Endothelial cell of umbilical vein (primary cell): ENCODE results near the gene FSD2. TPM values are rescaled to one million over a fixed set of nuclear protein-coding genes. Genes with fewer than 3 reads are reported as not detected.

Experiments
- BruUV-seq: library from RNA; stranded (reverse); fragments of 400-500 nt; replicated peaks from 2 replicates; lab custom pipeline; 2021; lab: Mats Ljungman, UMichigan
- CTCF ChIA-PET: fragments of 300-600, 350-600 bp; sonication (Branson Sonifier 250); formaldehyde crosslinking; loops from one replicate; lab custom pipeline; 2021; ENCODE audit warnings: antibody characterized with exemption, inconsistent platforms; lab: Charles Lee
- POLR2A ChIA-PET: fragments of 300-600, 350-600 bp; sonication (Branson Sonifier 250); formaldehyde crosslinking; loops from one replicate; lab custom pipeline; 2021; ENCODE audit warnings: antibody characterized with exemption, inconsistent platforms; lab: Charles Lee
- DNase-seq: peaks from one replicate; pipeline ENCODE4 v3.0.0-alpha.2; 2011; ENCODE audit warnings: low read depth, low spot score
- FAIRE-seq: peaks from 2 replicates; lab custom pipeline; 2011; peaks lifted over from hg19 to GRCh38; lab: Jason Lieb, UNC
- H2AFZ ChIP-seq: 2 replicates; pipeline ENCODE4 v1.6.0; 2012; ENCODE audit warnings: low read depth, low read length, control low read depth, inconsistent platforms
- H3K27ac ChIP-seq: 2 replicates; pipeline ENCODE4 v1.5.1; 2011; ENCODE audit warnings: low read depth, mild to moderate bottlenecking, control low read depth, low read length, moderate library complexity; ENCODE audit not compliant: insufficient read depth
- H3K27me3 ChIP-seq, 2 experiments: 2 replicates each; pipeline versions ENCODE4 v1.6.0 to v1.6.1; 2011; ENCODE audit warnings: low read length in 2 of 2, mixed read lengths in 1 of 2; ENCODE audit not compliant: control insufficient read depth in 2 of 2, insufficient read depth in 2 of 2
- H3K36me3 ChIP-seq, 2 experiments: 2 replicates in 1 of 2; 3 replicates in 1 of 2; pipeline ENCODE4 v1.5.1; 2011; ENCODE audit warnings: low read length in 2 of 2, mild to moderate bottlenecking in 1 of 2, moderate library complexity in 1 of 2; ENCODE audit not compliant: control insufficient read depth in 2 of 2, insufficient read depth in 2 of 2; ENCODE audit errors: extremely low read depth in 1 of 2
- H3K4me1 ChIP-seq: 3 replicates; pipeline ENCODE4 v1.5.1; 2011; ENCODE audit warnings: mild to moderate bottlenecking, low read length; ENCODE audit not compliant: control insufficient read depth, insufficient read depth; ENCODE audit errors: extremely low read depth
- H3K4me2 ChIP-seq: 2 replicates; pipeline ENCODE4 v1.6.1; 2011; ENCODE audit warnings: low read length, control low read depth, mixed read lengths; ENCODE audit not compliant: insufficient read depth
- H3K4me3 ChIP-seq, 3 experiments: fragments of 200-600 bp in 1 of 3; sonication (generic), shearing (Covaris generic) in 1 of 3; replicated peaks in 1 of 3; 2 replicates each; pipeline ENCODE4 v1.5.1; 2011 to 2016; ENCODE audit warnings: control low read depth in 3 of 3, low read length in 3 of 3, mild to moderate bottlenecking in 2 of 3, inconsistent platforms in 1 of 3, low read depth in 1 of 3, moderate library complexity in 1 of 3; ENCODE audit not compliant: insufficient read depth in 1 of 3
- H3K79me2 ChIP-seq: 2 replicates; pipeline ENCODE4 v1.6.0; 2012; ENCODE audit warnings: low read length, inconsistent platforms; ENCODE audit not compliant: control insufficient read depth, insufficient read depth
- H3K9ac ChIP-seq: replicated peaks from 2 replicates; pipeline ENCODE3; 2011; ENCODE audit warnings: low read length, control low read depth; ENCODE audit not compliant: insufficient read depth; ENCODE audit errors: extremely low read depth
- H3K9me1 ChIP-seq: replicated peaks from 3 replicates; pipeline ENCODE4 v1.6.0; 2011; ENCODE audit warnings: mild to moderate bottlenecking, low read length; ENCODE audit not compliant: control insufficient read depth, insufficient read depth; ENCODE audit errors: extremely low read depth
- H3K9me3 ChIP-seq: replicated peaks from 2 replicates; pipeline ENCODE4 v1.5.1; 2012; ENCODE audit warnings: low read length, inconsistent platforms; ENCODE audit not compliant: control insufficient read depth, insufficient read depth
- H4K20me1 ChIP-seq: replicated peaks from 2 replicates; pipeline ENCODE3; 2011; ENCODE audit warnings: mild to moderate bottlenecking, low read length; ENCODE audit not compliant: control insufficient read depth, insufficient read depth; ENCODE audit errors: extremely low read depth
- EZH2 ChIP-seq: IDR thresholded peaks from 2 replicates; pipeline ENCODE4 v1.6.1; 2012; ENCODE audit warnings: borderline replicate concordance, low read depth, mild to moderate bottlenecking, moderate library complexity, low read length, inconsistent platforms; ENCODE audit not compliant: severe bottlenecking
- FOS ChIP-seq: IDR thresholded peaks from 2 replicates; pipeline ENCODE4 v1.6.1; 2011; ENCODE audit warnings: mild to moderate bottlenecking, low read length, moderate library complexity, borderline replicate concordance; ENCODE audit not compliant: insufficient read depth
- GATA2 ChIP-seq: IDR thresholded peaks from 2 replicates; pipeline ENCODE4 v1.7.0; 2011; ENCODE audit warnings: low read depth, mild to moderate bottlenecking, moderate library complexity, mixed read lengths, low read length; ENCODE audit not compliant: insufficient read length, insufficient read depth
- JUN ChIP-seq: IDR thresholded peaks from 2 replicates; pipeline ENCODE4 v1.6.1; 2011; ENCODE audit warnings: borderline replicate concordance, low read depth; ENCODE audit not compliant: insufficient read length, insufficient read depth
- MYC ChIP-seq: IDR thresholded peaks from one replicate; pipeline ENCODE4 v1.6.1; 2011; ENCODE audit warnings: mild to moderate bottlenecking, low read depth, low read length
- POLR2A ChIP-seq: IDR thresholded peaks from 2 replicates; pipeline ENCODE4 v1.6.1; 2012; ENCODE audit warnings: low read depth, mild to moderate bottlenecking, control low read depth, low read length
- POLR2AphosphoS5 ChIP-seq: IDR thresholded peaks from 2 replicates; pipeline ENCODE4 v1.6.1; 2012; ENCODE audit warnings: low read depth, mild to moderate bottlenecking, control low read depth, low read length, moderate library complexity; ENCODE audit not compliant: insufficient read depth
- dilution Hi-C: fragments of 300-500 bp; cut with MboI; formaldehyde crosslinking; loops from one replicate; pipeline ENCODE4 v1.15.0; 2019; ENCODE audit warnings: low sequenced_read_pairs; ENCODE audit not compliant: extremely low pct_ligation_motif_present
- intact Hi-C: fragments of 100-400 bp; cut with micrococcal nuclease; formaldehyde crosslinking; loops from one replicate; pipeline ENCODE4 v1.10.0; 2022
- polyA plus RNA-seq, 4 experiments: library from polyadenylated mRNA; depleted of rRNA in 3 of 4; stranded (reverse) in 3 of 4; unstranded in 1 of 4; fragments of >200 nt; gene quantifications; 2 replicates each; pipeline versions ENCODE4 v1.2.1 to v1.2.3, GENCODE V29; 2011 to 2012; ENCODE audit warnings: missing spikeins in 1 of 4
- total RNA-seq: library from RNA; stranded (reverse); gene quantifications from 2 replicates; pipeline ENCODE4 v1.2.3, GENCODE V29; 2021
- TF ChIP-seq, protein P1 (sequence below), 2 donors: IDR thresholded peaks; 1 replicate in 1 of 2; 2 replicates in 1 of 2; pipeline ENCODE4 v1.5.1; 2011; ENCODE audit warnings: low read length in 2 of 2, mild to moderate bottlenecking in 2 of 2, moderate library complexity in 2 of 2, control low read depth in 1 of 2, inconsistent platforms in 1 of 2, low read depth in 1 of 2; ENCODE audit not compliant: insufficient read depth in 1 of 2; ENCODE audit errors: extremely low read depth in 1 of 2
- TF ChIP-seq, protein P2 (sequence below): IDR thresholded peaks from 2 replicates; pipeline ENCODE4 v1.6.1; 2011; ENCODE audit not compliant: insufficient read depth, insufficient read length

Gene FSD2
- total and polyA plus RNA-seq, 2 donors (not counting 3 experiments of a cell fraction or from before 2014, with no cell fraction given), result not detected

DNA sequence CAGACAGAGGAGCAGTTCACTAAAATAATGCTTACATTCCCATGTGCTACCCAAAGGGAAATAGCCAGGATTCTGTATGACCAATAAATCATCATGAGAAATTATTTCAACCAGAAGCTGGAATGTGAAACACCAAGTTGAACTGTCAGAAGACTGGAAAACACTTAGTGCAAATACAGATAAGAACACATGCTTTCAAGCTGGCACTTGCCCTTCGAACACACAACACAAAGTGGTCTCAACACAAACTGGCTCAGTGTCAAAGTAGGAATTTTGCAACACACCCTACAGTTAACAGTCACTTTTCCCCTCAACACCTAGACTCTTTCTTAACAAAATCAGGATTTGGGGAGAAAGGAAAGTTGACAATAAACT is 1.3 kb downstream of the FSD2 start:
- POLR2A ChIA-PET, result no interaction called here
- no peak overlapping the region for H3K27ac ChIP-seq
- H3K4me1 ChIP-seq, result no peaks in the 10 kb centered on the region
- DNase-seq (no peak), FAIRE-seq (no peak)
- BruUV-seq, result no TSS peak
- H3K36me3 ChIP-seq, result no peaks in the 10 kb centered on the region
- dilution Hi-C loops (no loop called here), intact Hi-C loops (no loop called here)
- CTCF ChIA-PET, result interaction anchor here (0.6 kb wide), 1 partner anchor 10 kb away, joined by 3 read pairs; no protein-coding TSS in a partner anchor
- no peak overlapping the region for H3K4me2 ChIP-seq
- H4K20me1 ChIP-seq, result no peaks in the 10 kb centered on the region
- no peak overlapping the region for H2AFZ ChIP-seq
- no peaks in the 10 kb centered on the region for H3K9me1 ChIP-seq
- H3K4me3 ChIP-seq, result no peak overlapping the region
- H3K9ac ChIP-seq, result no peak overlapping the region
- H3K79me2 ChIP-seq, result no peaks in the 10 kb centered on the region
- H3K27me3 ChIP-seq, result peaks cover 0 to 13% of the 10 kb centered on the region in 2 experiments
- H3K9me3 ChIP-seq, result no peaks in the 10 kb centered on the region
- no peak for TF ChIP-seq POLR2A
- no peak for TF ChIP-seq EZH2
- TF ChIP-seq MYC, result no peak
- no peak for TF ChIP-seq POLR2AphosphoS5
- TF ChIP-seq GATA2, result no peak
- TF ChIP-seq, protein P1, sequence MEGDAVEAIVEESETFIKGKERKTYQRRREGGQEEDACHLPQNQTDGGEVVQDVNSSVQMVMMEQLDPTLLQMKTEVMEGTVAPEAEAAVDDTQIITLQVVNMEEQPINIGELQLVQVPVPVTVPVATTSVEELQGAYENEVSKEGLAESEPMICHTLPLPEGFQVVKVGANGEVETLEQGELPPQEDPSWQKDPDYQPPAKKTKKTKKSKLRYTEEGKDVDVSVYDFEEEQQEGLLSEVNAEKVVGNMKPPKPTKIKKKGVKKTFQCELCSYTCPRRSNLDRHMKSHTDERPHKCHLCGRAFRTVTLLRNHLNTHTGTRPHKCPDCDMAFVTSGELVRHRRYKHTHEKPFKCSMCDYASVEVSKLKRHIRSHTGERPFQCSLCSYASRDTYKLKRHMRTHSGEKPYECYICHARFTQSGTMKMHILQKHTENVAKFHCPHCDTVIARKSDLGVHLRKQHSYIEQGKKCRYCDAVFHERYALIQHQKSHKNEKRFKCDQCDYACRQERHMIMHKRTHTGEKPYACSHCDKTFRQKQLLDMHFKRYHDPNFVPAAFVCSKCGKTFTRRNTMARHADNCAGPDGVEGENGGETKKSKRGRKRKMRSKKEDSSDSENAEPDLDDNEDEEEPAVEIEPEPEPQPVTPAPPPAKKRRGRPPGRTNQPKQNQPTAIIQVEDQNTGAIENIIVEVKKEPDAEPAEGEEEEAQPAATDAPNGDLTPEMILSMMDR (IDR thresholded peaks at IDR 0.05; ENCODE audit: extremely low read depth in 1 of 2, insufficient read depth in 1 of 2, low read depth in 1 of 2, low read length in 2 of 2), result no peak
- TF ChIP-seq, protein P2, sequence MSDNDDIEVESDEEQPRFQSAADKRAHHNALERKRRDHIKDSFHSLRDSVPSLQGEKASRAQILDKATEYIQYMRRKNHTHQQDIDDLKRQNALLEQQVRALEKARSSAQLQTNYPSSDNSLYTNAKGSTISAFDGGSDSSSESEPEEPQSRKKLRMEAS, result no peak
- no peak for TF ChIP-seq JUN
- no peak for TF ChIP-seq FOS
